Nephron progenitor cell (in vitro differentiated cells): ENCODE results near the gene SLC2A2.

Experiments used
- DNase-seq: peaks from one replicate; pipeline ENCODE4 v3.0.0; 2021
- H3K27ac Mint-ChIP-seq: 2 replicates; pipeline ENCODE4 v1.8.0; 2021; ENCODE audit warnings: mild to moderate bottlenecking, moderate library complexity, mixed read lengths
- H3K27me3 Mint-ChIP-seq: 2 replicates; pipeline ENCODE4 v1.8.0; 2021; ENCODE audit warnings: mild to moderate bottlenecking, low read depth, mixed read lengths; ENCODE audit not compliant: poor library complexity
- H3K36me3 Mint-ChIP-seq: 2 replicates; pipeline ENCODE4 v1.8.0; 2021; ENCODE audit warnings: low read depth, mixed read lengths
- H3K4me1 Mint-ChIP-seq: 2 replicates; pipeline ENCODE4 v1.8.0; 2021; ENCODE audit warnings: mixed read lengths
- H3K4me3 Mint-ChIP-seq: 2 replicates; pipeline ENCODE4 v1.8.0; 2021; ENCODE audit warnings: mild to moderate bottlenecking, moderate library complexity, mixed read lengths
- H3K9me3 Mint-ChIP-seq: 2 replicates; pipeline ENCODE4 v1.8.0; 2021; ENCODE audit warnings: mild to moderate bottlenecking, moderate library complexity, mixed read lengths
- TF ChIP-seq, protein P1 (sequence below): fragments of 200-600 bp; sonication (generic); IDR thresholded peaks from 2 replicates; pipeline ENCODE4 v1.5.0; 2021; ENCODE audit warnings: antibody characterized with exemption

The SLC2A2 gene

DNA sequence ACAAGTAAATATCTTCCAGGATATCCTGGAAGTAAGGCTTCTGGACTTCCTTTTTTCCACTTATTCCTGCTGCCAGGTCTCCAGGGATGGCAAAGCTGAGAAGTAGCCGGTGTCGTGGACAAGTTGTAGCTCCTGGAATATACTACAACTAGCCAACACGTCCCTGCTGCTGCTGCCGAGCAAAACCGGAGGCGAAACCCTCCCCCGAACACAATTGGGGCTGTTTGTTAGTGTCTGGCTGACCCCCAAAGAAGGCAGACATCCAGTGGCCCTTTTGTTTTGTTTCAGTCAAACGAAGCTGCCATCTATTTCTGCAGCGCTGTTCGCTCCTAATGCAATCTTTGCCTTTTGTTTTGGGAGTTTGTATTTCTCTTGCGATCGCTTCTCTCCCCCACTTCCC is 72.8 kb downstream of the SLC2A2 start:
- no peak overlapping the region for H3K27ac Mint-ChIP-seq
- H3K4me3 Mint-ChIP-seq, result no peak overlapping the region

DNA sequence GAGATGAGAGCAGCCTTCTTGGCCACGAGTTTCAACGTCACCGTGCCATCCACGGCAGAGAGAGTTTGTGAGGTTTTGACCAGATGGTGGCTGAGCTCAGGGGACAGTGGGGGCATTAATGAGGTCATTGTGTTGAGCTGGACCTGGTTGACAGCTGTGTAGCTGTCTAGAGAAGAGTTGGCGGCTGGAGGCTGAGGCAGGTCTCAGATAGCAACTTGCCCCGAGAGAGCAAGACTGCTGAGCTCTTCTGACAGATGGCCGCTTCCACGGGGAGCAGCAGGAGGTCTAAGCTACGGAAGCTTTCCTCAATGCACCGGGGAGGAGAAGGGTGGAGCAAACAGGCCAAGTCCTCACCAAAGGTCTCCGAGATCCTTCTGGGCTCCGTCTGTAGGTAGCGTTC is 73.3 kb downstream of the SLC2A2 start:
- Mint-ChIP-seq H3K4me3 (no peak overlapping the region), H3K9me3 (peaks cover 4% of the 10 kb centered on the region), H3K36me3 (no peaks in the 10 kb centered on the region), H3K27ac (no peak overlapping the region), H3K4me1 (no peaks in the 10 kb centered on the region), H3K27me3 (no peaks in the 10 kb centered on the region)
- no peak for DNase-seq
- TF ChIP-seq, protein P1, sequence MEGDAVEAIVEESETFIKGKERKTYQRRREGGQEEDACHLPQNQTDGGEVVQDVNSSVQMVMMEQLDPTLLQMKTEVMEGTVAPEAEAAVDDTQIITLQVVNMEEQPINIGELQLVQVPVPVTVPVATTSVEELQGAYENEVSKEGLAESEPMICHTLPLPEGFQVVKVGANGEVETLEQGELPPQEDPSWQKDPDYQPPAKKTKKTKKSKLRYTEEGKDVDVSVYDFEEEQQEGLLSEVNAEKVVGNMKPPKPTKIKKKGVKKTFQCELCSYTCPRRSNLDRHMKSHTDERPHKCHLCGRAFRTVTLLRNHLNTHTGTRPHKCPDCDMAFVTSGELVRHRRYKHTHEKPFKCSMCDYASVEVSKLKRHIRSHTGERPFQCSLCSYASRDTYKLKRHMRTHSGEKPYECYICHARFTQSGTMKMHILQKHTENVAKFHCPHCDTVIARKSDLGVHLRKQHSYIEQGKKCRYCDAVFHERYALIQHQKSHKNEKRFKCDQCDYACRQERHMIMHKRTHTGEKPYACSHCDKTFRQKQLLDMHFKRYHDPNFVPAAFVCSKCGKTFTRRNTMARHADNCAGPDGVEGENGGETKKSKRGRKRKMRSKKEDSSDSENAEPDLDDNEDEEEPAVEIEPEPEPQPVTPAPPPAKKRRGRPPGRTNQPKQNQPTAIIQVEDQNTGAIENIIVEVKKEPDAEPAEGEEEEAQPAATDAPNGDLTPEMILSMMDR, result no peak

More for the DNA sequence above, 72.8 kb downstream of the SLC2A2 start:
- no peaks in the 10 kb centered on the region for H3K27me3 Mint-ChIP-seq
- no peaks in the 10 kb centered on the region for H3K36me3 Mint-ChIP-seq
- H3K4me1 Mint-ChIP-seq, result no peaks in the 10 kb centered on the region
- H3K9me3 Mint-ChIP-seq, result no peaks in the 10 kb centered on the region
- TF ChIP-seq, protein P1, result no peak
- DNase-seq, result no peak

DNA sequence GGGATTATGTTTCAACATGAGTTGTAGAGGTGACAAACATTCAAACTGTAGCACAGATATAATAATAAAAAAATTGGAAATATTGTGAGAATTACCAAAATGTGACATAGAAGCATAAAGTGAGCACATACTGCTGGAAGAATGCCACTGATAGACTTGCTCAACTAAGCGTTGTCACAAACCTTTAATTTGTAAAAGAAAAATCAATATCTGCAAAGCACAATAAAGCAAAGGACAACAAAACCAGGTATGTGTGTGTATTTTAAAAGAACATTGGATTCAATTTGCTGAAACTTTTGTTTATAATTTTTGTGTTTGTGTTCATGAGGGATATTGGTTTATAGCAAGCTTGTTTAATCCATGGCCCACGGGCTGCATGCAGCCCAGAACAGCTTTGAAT is 77.3 kb downstream of the SLC2A2 start:
- TF ChIP-seq, protein P1, result no peak
- Mint-ChIP-seq H3K27ac (no peak overlapping the region), H3K27me3 (peaks cover 5% of the 10 kb centered on the region), H3K36me3 (no peaks in the 10 kb centered on the region), H3K9me3 (peaks cover 33% of the 10 kb centered on the region), H3K4me1 (no peaks in the 10 kb centered on the region), H3K4me3 (no peak overlapping the region)
- no peak for DNase-seq

DNA sequence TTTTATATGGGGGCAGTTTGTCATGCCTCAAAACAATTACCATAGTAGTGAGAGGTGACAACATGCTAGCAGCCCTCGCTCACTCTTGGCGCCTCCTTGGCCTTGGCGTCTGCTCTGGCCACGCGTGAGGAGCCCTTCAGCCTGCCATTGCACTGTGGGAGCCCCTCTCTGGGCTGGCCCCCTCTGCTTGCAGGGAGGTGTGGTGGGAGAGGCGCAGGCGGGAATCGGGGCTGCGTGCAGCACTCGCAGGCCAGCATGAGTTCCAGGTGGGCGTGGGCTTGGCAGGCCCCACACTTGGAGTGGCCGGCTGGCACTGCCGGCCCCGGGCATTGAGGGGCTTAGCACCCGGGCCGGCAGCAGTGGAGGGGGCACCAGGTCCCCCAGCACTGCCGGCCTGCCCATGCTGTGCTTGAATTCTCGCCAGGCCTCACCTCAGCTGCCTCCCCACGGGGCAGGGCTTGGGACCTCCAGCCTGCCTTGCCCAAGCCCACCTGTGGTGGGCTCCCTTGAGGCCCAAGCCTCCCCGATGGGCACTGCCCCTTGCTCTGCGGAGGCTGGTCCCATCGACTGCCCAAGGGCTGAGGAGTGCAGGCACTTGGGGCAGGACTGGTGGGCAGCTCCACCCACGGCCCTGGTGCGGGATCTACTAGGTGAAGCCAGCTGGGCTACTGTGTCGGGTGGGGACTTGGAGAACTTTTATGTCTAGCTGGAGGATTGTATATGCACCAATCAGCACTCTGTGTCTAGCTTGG is 79.3 kb downstream of the SLC2A2 start:
- Mint-ChIP-seq H3K4me3 (no peak overlapping the region), H3K4me1 (no peaks in the 10 kb centered on the region), H3K27me3 (peaks cover 5% of the 10 kb centered on the region)

More for the DNA sequence above, 79.3 kb downstream of the SLC2A2 start:
- peaks cover 43% of the 10 kb centered on the region for H3K9me3 Mint-ChIP-seq
- no peak overlapping the region for H3K27ac Mint-ChIP-seq
- no peaks in the 10 kb centered on the region for H3K36me3 Mint-ChIP-seq
- DNase-seq, result no peak
- TF ChIP-seq, protein P1, result no peak
